GM18867 (cell line): ENCODE data around the gene NDRG3.

Source experiments
- ATAC-seq: cut with Tn5 transposase; IDR thresholded peaks from one replicate; pipeline ENCODE4 v1.9.1; 2021; ENCODE audit warnings: mild to moderate bottlenecking, moderate library complexity; ENCODE audit not compliant: unreplicated experiment

NDRG3 gene

DNA sequence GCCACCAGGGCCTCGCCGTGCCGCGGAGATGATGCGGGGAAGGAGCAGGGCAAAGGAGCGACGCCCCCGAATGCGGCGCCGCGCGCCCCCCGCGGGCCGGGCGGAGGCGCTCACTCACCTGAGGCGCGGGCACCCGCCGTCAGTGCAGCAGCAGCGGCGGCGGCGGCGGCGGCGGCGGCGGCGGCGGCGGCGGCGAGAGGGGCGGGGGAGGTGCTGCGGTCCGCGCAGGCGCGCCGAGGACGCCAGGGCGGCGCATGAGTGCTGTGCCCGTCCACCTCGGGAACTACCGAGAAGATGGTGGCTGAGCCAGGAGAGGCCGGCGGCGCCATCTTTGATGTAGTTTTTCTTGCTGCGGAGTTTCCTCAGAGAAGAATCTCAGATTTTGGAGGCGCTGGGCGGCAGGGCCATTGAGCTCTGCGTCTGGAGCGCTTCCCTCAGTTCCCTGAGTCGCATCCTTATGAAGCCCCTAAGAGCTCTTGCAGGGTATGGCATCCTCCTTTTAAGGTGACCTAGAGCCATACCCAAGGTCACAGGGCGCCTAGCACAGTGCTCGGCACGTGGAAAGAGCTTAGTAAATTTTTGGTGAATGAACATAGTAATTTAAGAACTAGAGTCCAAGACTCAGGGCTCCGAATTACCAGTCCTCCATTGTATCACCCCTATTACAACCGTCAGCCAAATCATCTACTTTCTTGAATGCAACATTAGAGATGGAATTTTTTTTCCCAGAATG is at the start of gene NDRG3:
Gene NDRG3 (minus strand): TSS at position 164 of the 733 bp plus-strand sequence. CDS start 24,355 bp downstream, outside the sequence.
- peak; percentile 90 for ATAC-seq

GRCh38 chr20:36794116-36794474 is 48.2 kb upstream of the NDRG3 start:
- no peak for ATAC-seq

GRCh38 chr20:36793294-36794115 is 47.6 kb upstream of the NDRG3 start:
- ATAC-seq = no peak

DNA sequence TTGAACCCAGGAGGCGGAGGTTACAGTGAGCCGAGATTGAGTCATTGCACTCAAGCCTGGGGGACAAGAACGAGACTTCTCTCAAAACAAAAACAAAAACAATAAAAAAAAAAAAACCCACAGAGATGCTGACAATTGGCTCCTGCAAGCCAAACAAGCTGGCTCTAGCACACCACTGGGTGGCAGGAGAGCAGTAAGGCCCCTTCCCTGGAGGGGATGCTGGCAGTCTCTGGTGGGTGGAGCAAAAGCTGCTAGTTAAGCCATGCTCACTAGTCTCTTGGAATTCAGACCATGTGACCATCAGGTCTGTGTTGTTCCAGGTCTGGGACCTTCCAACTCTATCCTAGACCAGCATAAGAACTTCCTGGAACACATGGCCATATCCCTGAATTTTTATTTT is 46.5 kb upstream of the NDRG3 start:
- ATAC-seq = no peak

GRCh38 chr20:36791862-36792261 is 46.0 kb upstream of the NDRG3 start:
- no peak for ATAC-seq

GRCh38 chr20:36786663-36787062 is 40.8 kb upstream of the NDRG3 start:
- ATAC-seq = no peak

DNA sequence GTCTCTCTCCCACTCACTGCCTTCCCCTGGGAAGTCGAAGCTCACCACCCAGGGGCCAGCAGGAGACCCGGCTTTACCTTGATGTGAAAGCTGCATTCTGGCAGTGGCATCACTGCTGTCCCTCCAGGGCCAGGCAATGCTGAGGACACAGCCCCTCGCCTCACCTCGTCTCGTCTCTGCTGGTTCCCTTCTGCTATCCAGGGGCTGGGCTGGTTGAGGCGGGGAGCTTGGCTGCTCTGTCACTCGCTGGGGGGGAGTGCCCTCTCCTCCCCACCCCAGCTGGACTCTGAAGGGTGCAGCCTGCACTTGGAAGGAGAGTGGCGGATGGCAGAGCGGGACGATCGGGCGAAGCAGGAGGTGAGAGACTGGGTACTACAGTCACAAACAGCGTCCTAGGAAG is 40.4 kb upstream of the NDRG3 start:
- ATAC-seq = no peak

DNA sequence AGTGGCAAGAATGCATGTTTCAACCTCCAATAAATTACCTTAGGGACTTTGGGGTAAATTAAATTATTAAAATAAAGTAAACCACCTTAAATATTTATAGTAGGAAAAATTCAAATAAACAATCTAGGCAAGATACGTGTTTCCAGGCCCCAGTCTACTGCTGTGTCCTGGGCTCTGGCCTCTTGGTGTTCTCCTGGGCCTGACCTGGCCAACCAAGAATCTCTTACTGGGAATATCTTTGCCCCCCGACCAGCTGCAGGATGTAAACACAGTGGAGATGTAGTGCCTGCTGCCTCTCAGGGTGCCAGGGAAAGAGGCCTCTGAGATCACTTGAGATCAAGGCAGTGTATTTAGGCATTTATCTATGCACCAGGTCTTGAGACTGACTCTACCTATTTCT is 39.4 kb upstream of the NDRG3 start:
- ATAC-seq = no peak

GRCh38 chr20:36784900-36785299 is 39.0 kb upstream of the NDRG3 start:
- ATAC-seq = no peak

- ATAC-seq = no peak
These were observed 38.2 kb upstream of the NDRG3 start for GRCh38 chr20:36784116-36784515.

GRCh38 chr20:36779656-36780025 is 33.8 kb upstream of the NDRG3 start:
- no peak for ATAC-seq

DNA sequence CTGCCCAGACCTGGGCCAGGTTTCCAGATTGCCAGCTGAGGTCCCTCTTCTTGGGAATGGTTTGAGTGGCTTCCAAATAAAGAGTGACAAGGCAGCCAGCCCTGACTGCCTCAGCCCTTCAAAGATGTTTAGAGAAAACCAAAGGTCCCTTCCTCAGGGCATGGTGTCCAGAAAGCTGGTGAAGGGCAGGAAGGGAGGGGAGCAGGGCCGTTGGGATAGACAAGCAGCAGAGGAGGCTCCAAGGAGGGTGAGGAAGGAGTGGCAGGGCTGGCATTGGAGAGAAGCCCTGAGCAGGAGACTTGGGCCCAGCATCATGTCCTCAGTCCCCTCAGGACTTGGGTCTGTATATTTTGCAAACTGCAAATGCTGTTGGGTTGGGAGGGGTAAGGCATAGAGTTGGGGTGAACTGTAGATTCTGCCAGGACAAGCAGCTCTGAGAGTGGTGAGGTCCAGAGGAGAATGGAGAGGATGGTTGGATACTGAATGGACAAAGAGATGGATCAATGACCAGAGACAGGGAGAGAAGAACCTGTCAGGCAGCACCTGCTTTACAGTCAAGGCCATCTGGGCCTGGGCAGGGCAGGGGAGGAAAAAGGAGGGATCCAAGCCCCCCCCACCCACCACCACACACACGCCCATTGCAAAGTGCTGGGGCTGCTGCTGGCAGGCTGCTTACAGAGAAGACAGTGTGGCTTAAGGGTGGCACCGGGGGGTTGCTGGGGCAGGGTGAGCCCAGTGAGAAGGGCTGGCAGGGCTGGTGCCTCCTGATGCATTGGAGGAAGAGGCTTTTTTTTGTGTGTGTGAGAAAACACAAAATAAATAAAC is 33.2 kb upstream of the NDRG3 start:
- ATAC-seq = no peak

- ATAC-seq = no peak
These were observed 31.7 kb upstream of the NDRG3 start for GRCh38 chr20:36777576-36777975.

DNA sequence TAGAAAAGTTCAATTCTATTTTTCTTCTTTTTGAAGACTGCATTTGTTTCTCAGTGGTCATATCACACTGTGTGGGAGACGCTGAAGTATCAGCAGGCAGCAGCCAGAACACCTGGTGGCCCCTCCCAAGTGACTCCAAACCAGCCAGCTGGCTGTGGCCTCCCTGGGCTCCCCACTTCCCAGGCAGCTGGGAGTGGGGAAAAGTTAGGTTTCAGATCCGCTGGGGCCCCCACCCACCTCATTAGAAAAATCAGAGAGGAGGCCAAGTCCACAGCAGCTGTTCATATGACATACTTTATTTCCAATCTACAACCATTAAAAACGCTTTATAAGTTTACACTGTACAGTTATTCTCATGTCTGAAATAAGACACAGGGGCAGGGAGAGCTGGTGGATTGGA is 31.3 kb upstream of the NDRG3 start:
- ATAC-seq = no peak

- ATAC-seq = no peak
These were observed 29.9 kb upstream of the NDRG3 start for GRCh38 chr20:36775826-36776225.

DNA sequence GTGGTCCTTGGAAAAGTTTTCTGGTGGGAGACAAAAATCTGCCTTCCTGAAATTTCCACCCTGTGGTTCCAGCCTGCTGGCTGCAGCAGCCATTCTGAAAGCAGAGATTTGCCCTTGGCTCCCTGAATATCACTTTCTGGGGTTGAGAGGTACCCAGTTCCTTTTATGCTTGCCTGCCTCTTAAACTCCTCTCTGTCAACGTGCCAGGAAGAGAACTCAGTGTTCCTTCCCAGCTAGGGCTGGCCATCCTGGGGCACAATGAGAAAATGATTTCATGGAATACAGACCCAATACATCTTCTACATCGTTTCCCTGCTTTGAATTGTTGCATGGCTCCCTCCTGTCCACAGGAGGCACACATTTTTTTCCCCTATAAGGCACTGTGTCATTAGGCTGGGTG is 29.3 kb upstream of the NDRG3 start:
- ATAC-seq = no peak

DNA sequence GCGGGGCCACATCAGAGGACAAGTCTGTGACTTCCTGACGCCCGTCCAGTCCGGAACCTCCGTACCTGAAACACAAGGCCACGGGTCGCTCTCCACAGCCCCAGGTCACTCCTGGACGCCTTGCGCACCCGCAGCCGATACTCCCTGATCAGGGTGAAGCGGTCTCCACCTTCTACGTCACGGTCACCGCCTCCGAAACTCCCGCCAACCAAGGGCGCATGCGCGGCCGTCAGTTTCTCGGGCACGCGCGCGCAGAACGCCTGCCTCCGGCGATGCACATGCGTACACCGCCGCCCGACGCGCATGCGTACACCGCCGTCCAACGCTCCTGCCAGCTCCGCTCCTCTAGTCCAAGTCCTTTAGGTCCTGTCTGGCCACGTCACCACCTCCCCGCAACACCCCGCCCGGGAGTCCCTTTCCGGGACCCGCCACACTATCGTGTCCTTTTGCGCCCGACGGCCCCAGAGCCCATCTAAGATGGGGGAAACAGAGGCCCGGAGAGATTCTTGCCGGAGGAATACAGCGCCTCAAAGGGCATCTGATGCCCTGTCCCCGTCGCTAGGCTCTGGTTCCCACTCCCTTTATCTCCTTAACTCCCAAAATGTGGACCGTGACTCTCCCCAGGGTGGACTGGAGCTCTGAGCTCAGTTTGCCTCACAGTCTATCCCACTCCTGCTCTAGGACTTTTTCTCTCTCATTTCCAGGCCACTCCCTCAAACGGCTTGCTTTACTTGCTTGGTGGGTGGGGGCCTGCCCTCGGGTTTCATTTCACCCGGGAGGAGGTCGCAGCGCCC is 27.9 kb upstream of the NDRG3 start, which contains the start of gene DSN1:
Gene DSN1 (minus strand): TSS at position 167 of the 794 bp plus-strand sequence. CDS start 2,305 bp downstream, outside the sequence.
- peak; percentile 85 for ATAC-seq

- peak; percentile 7 for ATAC-seq
These were observed 27.3 kb upstream of the NDRG3 start for GRCh38 chr20:36773107-36773596.

- no peak for ATAC-seq
These were observed 24.8 kb upstream of the NDRG3 start for GRCh38 chr20:36770680-36771079.

DNA sequence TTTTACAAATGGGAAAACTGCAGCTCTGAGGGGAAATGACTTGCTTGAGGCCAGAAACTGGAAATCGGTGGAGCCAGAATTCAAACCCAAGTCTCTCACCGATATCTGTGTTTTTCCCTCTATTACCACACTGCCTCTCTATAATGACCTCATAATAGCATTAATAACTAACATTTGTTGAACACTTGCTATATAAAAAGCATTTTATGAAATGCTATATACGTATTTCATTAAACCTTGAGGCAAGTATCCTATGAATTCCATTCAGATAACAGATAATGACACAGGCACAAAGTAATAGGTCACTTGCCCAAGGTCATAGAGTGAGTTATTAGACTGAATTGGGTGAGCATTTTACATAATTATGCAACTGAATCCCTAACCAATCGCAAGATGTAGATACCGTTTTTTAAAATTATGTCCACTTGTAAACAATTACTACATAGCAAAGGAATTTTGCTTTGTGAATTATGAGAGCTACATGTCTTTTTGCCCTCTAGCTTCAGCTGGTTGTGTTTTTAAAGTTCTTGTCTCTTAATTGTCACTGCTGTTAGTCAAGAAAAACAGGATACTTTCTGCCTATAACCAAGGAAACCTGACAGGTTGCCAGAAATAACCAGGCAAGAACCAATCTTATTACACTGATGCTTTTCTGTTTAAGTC is 23.0 kb upstream of the NDRG3 start:
- ATAC-seq = no peak
